ENCODE measurements around the gene FOXA3.

DNA sequence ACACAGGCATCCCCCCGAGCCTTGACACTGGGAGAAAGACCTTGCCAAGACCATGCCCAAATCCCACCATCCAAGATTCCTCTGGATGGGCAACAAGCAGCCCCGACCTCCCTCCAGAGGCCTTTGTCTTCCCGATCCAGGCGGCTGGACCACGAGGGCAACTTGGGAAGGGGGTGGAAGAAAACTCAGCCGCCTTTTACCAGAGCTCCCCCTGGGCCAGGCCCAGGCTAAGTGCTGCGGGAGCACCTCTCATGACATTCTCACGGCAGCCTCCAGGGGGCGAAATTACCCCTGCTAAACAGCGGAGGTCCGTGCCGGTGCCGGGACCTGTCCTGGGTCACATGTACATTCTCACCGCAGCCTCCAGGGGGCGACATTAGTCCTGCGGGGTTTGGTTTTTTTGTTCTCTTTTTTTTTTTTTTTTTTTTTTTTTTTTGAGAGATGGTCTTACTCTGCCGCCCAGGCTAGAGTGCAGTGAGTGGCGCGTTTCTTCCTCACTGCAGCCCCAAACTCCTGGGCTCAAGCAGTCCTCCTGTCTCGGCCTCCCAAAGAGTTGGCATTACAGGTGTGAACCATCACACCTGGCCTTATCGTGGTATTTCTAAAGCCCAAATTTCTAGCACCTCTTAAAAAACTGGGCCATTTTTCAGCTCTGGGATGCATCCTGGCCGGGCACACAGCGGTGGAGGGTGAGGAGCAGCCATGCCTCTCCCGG, 47.0 kb upstream of the FOXA3 start:
- TF ChIP-seq EZH2 (IDR thresholded peaks at IDR 0.05; ENCODE audit: borderline replicate concordance, low read depth, low read length, severe bottlenecking) (no peak), POLR2AphosphoS5 (IDR thresholded peaks at IDR 0.05; ENCODE audit: insufficient read depth, low read depth, low read length) (no peak), MYC (IDR thresholded peaks at IDR 0.05; ENCODE audit: low read depth, low read length) (no peak), POLR2A (IDR thresholded peaks at IDR 0.05; ENCODE audit: low read depth, low read length) (peak; percentile 28), GATA2 (IDR thresholded peaks at IDR 0.05; ENCODE audit: insufficient read depth, insufficient read length, low read depth, low read length) (no peak), JUN (IDR thresholded peaks at IDR 0.05; ENCODE audit: borderline replicate concordance, insufficient read depth, insufficient read length, low read depth) (no peak)
- TF ChIP-seq, protein P1, sequence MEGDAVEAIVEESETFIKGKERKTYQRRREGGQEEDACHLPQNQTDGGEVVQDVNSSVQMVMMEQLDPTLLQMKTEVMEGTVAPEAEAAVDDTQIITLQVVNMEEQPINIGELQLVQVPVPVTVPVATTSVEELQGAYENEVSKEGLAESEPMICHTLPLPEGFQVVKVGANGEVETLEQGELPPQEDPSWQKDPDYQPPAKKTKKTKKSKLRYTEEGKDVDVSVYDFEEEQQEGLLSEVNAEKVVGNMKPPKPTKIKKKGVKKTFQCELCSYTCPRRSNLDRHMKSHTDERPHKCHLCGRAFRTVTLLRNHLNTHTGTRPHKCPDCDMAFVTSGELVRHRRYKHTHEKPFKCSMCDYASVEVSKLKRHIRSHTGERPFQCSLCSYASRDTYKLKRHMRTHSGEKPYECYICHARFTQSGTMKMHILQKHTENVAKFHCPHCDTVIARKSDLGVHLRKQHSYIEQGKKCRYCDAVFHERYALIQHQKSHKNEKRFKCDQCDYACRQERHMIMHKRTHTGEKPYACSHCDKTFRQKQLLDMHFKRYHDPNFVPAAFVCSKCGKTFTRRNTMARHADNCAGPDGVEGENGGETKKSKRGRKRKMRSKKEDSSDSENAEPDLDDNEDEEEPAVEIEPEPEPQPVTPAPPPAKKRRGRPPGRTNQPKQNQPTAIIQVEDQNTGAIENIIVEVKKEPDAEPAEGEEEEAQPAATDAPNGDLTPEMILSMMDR (IDR thresholded peaks at IDR 0.05; ENCODE audit: extremely low read depth in 1 of 2, insufficient read depth in 1 of 2, low read depth in 1 of 2, low read length in 2 of 2) = peak; percentile 98 to 100
- TF ChIP-seq, protein P2, sequence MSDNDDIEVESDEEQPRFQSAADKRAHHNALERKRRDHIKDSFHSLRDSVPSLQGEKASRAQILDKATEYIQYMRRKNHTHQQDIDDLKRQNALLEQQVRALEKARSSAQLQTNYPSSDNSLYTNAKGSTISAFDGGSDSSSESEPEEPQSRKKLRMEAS (IDR thresholded peaks at IDR 0.05; ENCODE audit: insufficient read depth, insufficient read length) = peak; percentile 73
